ENCODE data around the gene SLC25A30.
"Not testable (repeated sequence)": the region's sequence is repeated elsewhere in the genome, so short reads cannot be mapped to it uniquely, and the experiment has no call there.

Gene SLC25A30

GRCh38 chr13:45392811-45393210 lies 25.4 kb downstream of the SLC25A30 start:
- no peak for DNase-seq (ENCODE audit: low read depth in 2 of 2, low spot score in 1 of 2)

- no peak for DNase-seq (ENCODE audit: low read depth in 2 of 2, low spot score in 1 of 2)
Measured at GRCh38 chr13:45391926-45392325, 26.2 kb downstream of the SLC25A30 start.

- DNase-seq (ENCODE audit: low read depth in 2 of 2, low spot score in 1 of 2), result not testable (repeated sequence)
Measured at GRCh38 chr13:45391128-45391527, 27.0 kb downstream of the SLC25A30 start.

GRCh38 chr13:45390348-45390747 lies 27.8 kb downstream of the SLC25A30 start:
- DNase-seq (ENCODE audit: low read depth in 2 of 2, low spot score in 1 of 2), result not testable (repeated sequence)

GRCh38 chr13:45388664-45389063 lies 29.5 kb downstream of the SLC25A30 start:
- DNase-seq (ENCODE audit: low read depth in 2 of 2, low spot score in 1 of 2), result no peak

- not testable (repeated sequence) for DNase-seq (ENCODE audit: low read depth in 2 of 2, low spot score in 1 of 2)
Measured at GRCh38 chr13:45386892-45387575, 31.1 kb downstream of the SLC25A30 start.

GRCh38 chr13:45385907-45386553 lies 32.1 kb downstream of the SLC25A30 start:
- no peak for DNase-seq (ENCODE audit: low read depth in 2 of 2, low spot score in 1 of 2)

GRCh38 chr13:45385320-45385719 lies 32.9 kb downstream of the SLC25A30 start:
- no peak for DNase-seq (ENCODE audit: low read depth in 2 of 2, low spot score in 1 of 2)

GRCh38 chr13:45384474-45385174 lies 33.5 kb downstream of the SLC25A30 start:
- DNase-seq (ENCODE audit: low read depth in 2 of 2, low spot score in 1 of 2), result no peak

- DNase-seq (ENCODE audit: low read depth in 2 of 2, low spot score in 1 of 2), result not testable (repeated sequence)
Measured at GRCh38 chr13:45382739-45383138, 35.4 kb downstream of the SLC25A30 start.

GRCh38 chr13:45381196-45381595 lies 37.0 kb downstream of the SLC25A30 start:
- DNase-seq (ENCODE audit: low read depth in 2 of 2, low spot score in 1 of 2), result no peak

GRCh38 chr13:45380708-45381107 lies 37.5 kb downstream of the SLC25A30 start:
- not testable (repeated sequence) for DNase-seq (ENCODE audit: low read depth in 2 of 2, low spot score in 1 of 2)

GRCh38 chr13:45379516-45379915 lies 38.7 kb downstream of the SLC25A30 start:
- not testable (repeated sequence) for DNase-seq (ENCODE audit: low read depth in 2 of 2, low spot score in 1 of 2)

GRCh38 chr13:45378786-45379185 lies 39.4 kb downstream of the SLC25A30 start:
- DNase-seq (ENCODE audit: low read depth in 2 of 2, low spot score in 1 of 2), result not testable (repeated sequence)

- DNase-seq (ENCODE audit: low read depth in 2 of 2, low spot score in 1 of 2), result not testable (repeated sequence)
Measured at GRCh38 chr13:45377314-45377713, 40.9 kb downstream of the SLC25A30 start.

GRCh38 chr13:45376651-45377050 lies 41.5 kb downstream of the SLC25A30 start:
- not testable (repeated sequence) for DNase-seq (ENCODE audit: low read depth in 2 of 2, low spot score in 1 of 2)

GRCh38 chr13:45374917-45375316 lies 43.3 kb downstream of the SLC25A30 start:
- no peak for DNase-seq (ENCODE audit: low read depth in 2 of 2, low spot score in 1 of 2)

GRCh38 chr13:45373162-45373547 lies 45.0 kb downstream of the SLC25A30 start:
- no peak for DNase-seq (ENCODE audit: low read depth in 2 of 2, low spot score in 1 of 2)

- DNase-seq (ENCODE audit: low read depth in 2 of 2, low spot score in 1 of 2), result no peak
Measured at GRCh38 chr13:45372189-45373161, 45.7 kb downstream of the SLC25A30 start.

GRCh38 chr13:45370922-45371406 lies 47.2 kb downstream of the SLC25A30 start:
- DNase-seq (ENCODE audit: low read depth in 2 of 2, low spot score in 1 of 2), result peak; percentile 18 to 25

GRCh38 chr13:45369116-45369515 lies 49.1 kb downstream of the SLC25A30 start:
- no peak for DNase-seq (ENCODE audit: low read depth in 2 of 2, low spot score in 1 of 2)

All from stimulated activated CD8-positive, alpha-beta memory T cell treated with anti-CD3 and anti-CD28 coated beads, Interleukin-4, amount 100 ng/mL, for 4 hours (primary cell).